Right lobe of liver (tissue), 4 donors: Measurements from ENCODE around the gene TYRO3.

ENCODE experiments used
- CTCF ChIP-seq, 4 donors: fragments of 200-600 bp in 3 of 4; fragments of 450-650 bp in 1 of 4; IDR thresholded peaks; one replicate each; pipeline versions ENCODE4 v1.5.1 to v1.8.0; 2016 to 2022; ENCODE audit warnings: antibody characterized with exemption in 4 of 4, mild to moderate bottlenecking in 2 of 4
- POLR2A ChIP-seq: fragments of 450-650 bp; IDR thresholded peaks from one replicate; pipeline ENCODE4 v1.6.1; 2017; ENCODE audit warnings: antibody characterized with exemption, mild to moderate bottlenecking
- donor health status: DM: no; HTN: no; CAD: no.
- donor health status: DM: no; HTN: no; CAD: no.
- donor health status: DM: no; HTN: yes; CAD: no.

GRCh38 chr15:41561777-41562145, 2.7 kb downstream of the TYRO3 start:
- TF ChIP-seq CTCF (IDR thresholded peaks at IDR 0.05) (no peak), POLR2A (no peak)
